GM12878 (cell line): ENCODE measurements around the gene PPP6R2.

ENCODE experiments used
- CHD2 ChIP-seq: IDR thresholded peaks from 2 replicates; pipeline ENCODE4 v1.6.1; 2011; ENCODE audit warnings: low read depth, low read length, improper control_type of control experiment, borderline replicate concordance
- GATAD2B ChIP-seq: fragments of 450-650 bp; conservative IDR thresholded peaks from 2 replicates; pipeline ENCODE4 v1.6.1; 2017; ENCODE audit warnings: low read depth, mild to moderate bottlenecking, moderate library complexity
- MYB ChIP-seq: fragments of 150-350 bp; IDR thresholded peaks from 2 replicates; pipeline ENCODE4 v1.6.1; 2014; ENCODE audit warnings: mild to moderate bottlenecking, low read depth, low read length, borderline replicate concordance
- PML ChIP-seq: IDR thresholded peaks from 2 replicates; pipeline ENCODE4 v1.6.1; 2012; ENCODE audit warnings: low read length, inconsistent platforms
- POLR2A ChIP-seq: IDR thresholded peaks from 2 replicates; pipeline ENCODE4 v1.6.1; 2011; ENCODE audit warnings: low read depth, mild to moderate bottlenecking, low read length
- SIX5 ChIP-seq: IDR thresholded peaks from 2 replicates; pipeline ENCODE4 v1.6.1; 2011; ENCODE audit warnings: mild to moderate bottlenecking, low read depth, low read length, moderate library complexity; ENCODE audit not compliant: severe bottlenecking
- TCF12 ChIP-seq: IDR thresholded peaks from 2 replicates; pipeline ENCODE4 v1.6.1; 2011; ENCODE audit warnings: low read depth, mild to moderate bottlenecking, low read length
- YY1 ChIP-seq: IDR thresholded peaks from 2 replicates; pipeline ENCODE4 v1.6.1; 2011; ENCODE audit warnings: low read depth, mild to moderate bottlenecking, low read length
- ZNF384 ChIP-seq: IDR thresholded peaks from 2 replicates; pipeline ENCODE4 v1.6.1; 2012; ENCODE audit warnings: low read depth, mild to moderate bottlenecking, low read length, improper control_type of control experiment, borderline replicate concordance
- TF ChIP-seq, protein P1 (sequence below), 3 experiments: IDR thresholded peaks in 2 of 3; conservative IDR thresholded peaks in 1 of 3; 2 replicates each; pipeline ENCODE4 v1.5.1; 2011; ENCODE audit warnings: low read depth in 3 of 3, low read length in 3 of 3, mild to moderate bottlenecking in 3 of 3, control low read depth in 2 of 3, moderate library complexity in 2 of 3, inconsistent platforms in 1 of 3, mixed read lengths in 1 of 3; ENCODE audit not compliant: control insufficient read depth in 2 of 3, insufficient read depth in 1 of 3; ENCODE audit errors: extremely low read depth in 1 of 3
- TF ChIP-seq, protein P2 (sequence below): IDR thresholded peaks from 2 replicates; pipeline ENCODE4 v1.6.1; 2012; ENCODE audit warnings: low read depth, low read length, improper control_type of control experiment
- TF ChIP-seq, protein P3 (sequence below): fragments of 450-650 bp; IDR thresholded peaks from 2 replicates; pipeline ENCODE4 v1.6.1; 2017; ENCODE audit warnings: antibody characterized with exemption, mild to moderate bottlenecking, moderate library complexity
- TF ChIP-seq, protein P4 (sequence below): fragments of 450-650 bp; IDR thresholded peaks from 2 replicates; pipeline ENCODE4 v1.6.1; 2017; ENCODE audit warnings: borderline replicate concordance

DNA sequence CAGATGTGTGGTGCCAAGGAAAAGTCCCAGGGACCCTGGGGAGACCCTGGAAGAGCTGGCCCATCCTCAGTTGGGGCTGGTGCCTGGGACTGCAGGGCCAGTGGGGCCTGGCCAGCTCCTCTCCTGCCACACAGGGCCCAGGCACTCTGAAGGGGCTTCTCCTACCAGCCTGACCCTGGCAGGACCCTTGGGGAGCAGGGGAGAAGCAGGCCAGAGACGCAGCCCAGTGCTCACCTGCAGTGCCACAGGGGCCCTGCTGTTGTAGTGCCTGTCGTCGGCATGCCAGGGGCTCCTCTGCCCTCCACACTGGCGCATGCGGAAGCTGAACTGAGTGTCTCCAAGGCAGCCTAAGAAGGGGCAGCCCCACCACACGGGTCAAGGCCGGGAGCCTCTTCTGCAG, 25.5 kb upstream of the PPP6R2 start:
- TF ChIP-seq, protein P1, sequence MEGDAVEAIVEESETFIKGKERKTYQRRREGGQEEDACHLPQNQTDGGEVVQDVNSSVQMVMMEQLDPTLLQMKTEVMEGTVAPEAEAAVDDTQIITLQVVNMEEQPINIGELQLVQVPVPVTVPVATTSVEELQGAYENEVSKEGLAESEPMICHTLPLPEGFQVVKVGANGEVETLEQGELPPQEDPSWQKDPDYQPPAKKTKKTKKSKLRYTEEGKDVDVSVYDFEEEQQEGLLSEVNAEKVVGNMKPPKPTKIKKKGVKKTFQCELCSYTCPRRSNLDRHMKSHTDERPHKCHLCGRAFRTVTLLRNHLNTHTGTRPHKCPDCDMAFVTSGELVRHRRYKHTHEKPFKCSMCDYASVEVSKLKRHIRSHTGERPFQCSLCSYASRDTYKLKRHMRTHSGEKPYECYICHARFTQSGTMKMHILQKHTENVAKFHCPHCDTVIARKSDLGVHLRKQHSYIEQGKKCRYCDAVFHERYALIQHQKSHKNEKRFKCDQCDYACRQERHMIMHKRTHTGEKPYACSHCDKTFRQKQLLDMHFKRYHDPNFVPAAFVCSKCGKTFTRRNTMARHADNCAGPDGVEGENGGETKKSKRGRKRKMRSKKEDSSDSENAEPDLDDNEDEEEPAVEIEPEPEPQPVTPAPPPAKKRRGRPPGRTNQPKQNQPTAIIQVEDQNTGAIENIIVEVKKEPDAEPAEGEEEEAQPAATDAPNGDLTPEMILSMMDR (IDR thresholded peaks at IDR 0.05 in 2 of 3, conservative IDR thresholded peaks at IDR 0.05 in 1 of 3; ENCODE audit: control insufficient read depth in 2 of 3, extremely low read depth in 1 of 3, insufficient read depth in 1 of 3, low read depth in 3 of 3, low read length in 3 of 3): no peak
- no peak for TF ChIP-seq MYB
- no peak for TF ChIP-seq TCF12
- no peak for TF ChIP-seq ZNF384
- TF ChIP-seq, protein P2, sequence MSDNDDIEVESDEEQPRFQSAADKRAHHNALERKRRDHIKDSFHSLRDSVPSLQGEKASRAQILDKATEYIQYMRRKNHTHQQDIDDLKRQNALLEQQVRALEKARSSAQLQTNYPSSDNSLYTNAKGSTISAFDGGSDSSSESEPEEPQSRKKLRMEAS: no peak
- no peak for TF ChIP-seq CHD2
- TF ChIP-seq, protein P3, sequence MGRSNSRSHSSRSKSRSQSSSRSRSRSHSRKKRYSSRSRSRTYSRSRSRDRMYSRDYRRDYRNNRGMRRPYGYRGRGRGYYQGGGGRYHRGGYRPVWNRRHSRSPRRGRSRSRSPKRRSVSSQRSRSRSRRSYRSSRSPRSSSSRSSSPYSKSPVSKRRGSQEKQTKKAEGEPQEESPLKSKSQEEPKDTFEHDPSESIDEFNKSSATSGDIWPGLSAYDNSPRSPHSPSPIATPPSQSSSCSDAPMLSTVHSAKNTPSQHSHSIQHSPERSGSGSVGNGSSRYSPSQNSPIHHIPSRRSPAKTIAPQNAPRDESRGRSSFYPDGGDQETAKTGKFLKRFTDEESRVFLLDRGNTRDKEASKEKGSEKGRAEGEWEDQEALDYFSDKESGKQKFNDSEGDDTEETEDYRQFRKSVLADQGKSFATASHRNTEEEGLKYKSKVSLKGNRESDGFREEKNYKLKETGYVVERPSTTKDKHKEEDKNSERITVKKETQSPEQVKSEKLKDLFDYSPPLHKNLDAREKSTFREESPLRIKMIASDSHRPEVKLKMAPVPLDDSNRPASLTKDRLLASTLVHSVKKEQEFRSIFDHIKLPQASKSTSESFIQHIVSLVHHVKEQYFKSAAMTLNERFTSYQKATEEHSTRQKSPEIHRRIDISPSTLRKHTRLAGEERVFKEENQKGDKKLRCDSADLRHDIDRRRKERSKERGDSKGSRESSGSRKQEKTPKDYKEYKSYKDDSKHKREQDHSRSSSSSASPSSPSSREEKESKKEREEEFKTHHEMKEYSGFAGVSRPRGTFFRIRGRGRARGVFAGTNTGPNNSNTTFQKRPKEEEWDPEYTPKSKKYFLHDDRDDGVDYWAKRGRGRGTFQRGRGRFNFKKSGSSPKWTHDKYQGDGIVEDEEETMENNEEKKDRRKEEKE: no peak
- no peak for TF ChIP-seq SIX5
- TF ChIP-seq, protein P4, sequence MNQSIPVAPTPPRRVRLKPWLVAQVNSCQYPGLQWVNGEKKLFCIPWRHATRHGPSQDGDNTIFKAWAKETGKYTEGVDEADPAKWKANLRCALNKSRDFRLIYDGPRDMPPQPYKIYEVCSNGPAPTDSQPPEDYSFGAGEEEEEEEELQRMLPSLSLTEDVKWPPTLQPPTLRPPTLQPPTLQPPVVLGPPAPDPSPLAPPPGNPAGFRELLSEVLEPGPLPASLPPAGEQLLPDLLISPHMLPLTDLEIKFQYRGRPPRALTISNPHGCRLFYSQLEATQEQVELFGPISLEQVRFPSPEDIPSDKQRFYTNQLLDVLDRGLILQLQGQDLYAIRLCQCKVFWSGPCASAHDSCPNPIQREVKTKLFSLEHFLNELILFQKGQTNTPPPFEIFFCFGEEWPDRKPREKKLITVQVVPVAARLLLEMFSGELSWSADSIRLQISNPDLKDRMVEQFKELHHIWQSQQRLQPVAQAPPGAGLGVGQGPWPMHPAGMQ: no peak
- TF ChIP-seq POLR2A: no peak
- no peak for TF ChIP-seq GATAD2B
- no peak for TF ChIP-seq PML
- TF ChIP-seq YY1: no peak
